K562 (cell line): ENCODE measurements around the gene PTPN14. TPM values are rescaled to one million over a fixed set of nuclear protein-coding genes. Genes with fewer than 3 reads are reported as not detected.

Source experiments
- GTF2A2 ChIP-seq: IDR thresholded peaks from 2 replicates; pipeline ENCODE4 v1.6.1; 2016; ENCODE audit warnings: mild to moderate bottlenecking, missing genetic modification characterization, missing compliant biosample characterization
- MAFK ChIP-seq: IDR thresholded peaks from 2 replicates; pipeline ENCODE4 v1.6.1; 2011; ENCODE audit warnings: low read length, improper control_type of control experiment
- RBBP5 ChIP-seq: fragments of 200-600 bp; sonication (generic); IDR thresholded peaks from 2 replicates; pipeline ENCODE4 v1.6.1; 2012; ENCODE audit warnings: borderline replicate concordance, mild to moderate bottlenecking, low read length, control low read depth, inconsistent platforms; ENCODE audit not compliant: insufficient read depth, poor library complexity, severe bottlenecking
- RFX1 ChIP-seq: fragments of 450-650 bp; IDR thresholded peaks from 2 replicates; pipeline ENCODE4 v1.6.1; 2016; ENCODE audit warnings: mild to moderate bottlenecking, moderate library complexity
- RUNX1 ChIP-seq: sonication (generic); IDR thresholded peaks from 2 replicates; pipeline ENCODE4 v1.6.1; 2016; ENCODE audit warnings: antibody characterized with exemption, low read depth
- ZNF146 ChIP-seq: IDR thresholded peaks from one replicate; pipeline ENCODE4 v1.6.1; 2018; ENCODE audit warnings: missing compliant biosample characterization; ENCODE audit not compliant: unreplicated experiment
- polyA plus RNA-seq, 8 experiments: library from polyadenylated mRNA; depleted of rRNA in 4 of 8; stranded (reverse) in 5 of 8; unstranded in 3 of 8; fragments of >200 nt; fragmentation: Nextera tagmentation in 2 of 8; fragmentation: Illumina TruSeq in 1 of 8; extraction: Ambion mirVana in 2 of 8; extraction: Trizol in 1 of 8; gene quantifications; 2 replicates each; pipeline versions ENCODE4 v1.2.1 to v1.2.3, GENCODE V29; 2011 to 2014; ENCODE audit warnings: inconsistent platforms in 1 of 8, missing spikeins in 1 of 8
- total RNA-seq, 7 experiments: library from RNA; depleted of rRNA in 6 of 7; stranded (reverse); fragments of >200 nt in 6 of 7; fragmentation: Illumina TruSeq in 2 of 7; extraction: Trizol in 2 of 7; gene quantifications; 2 replicates each; pipeline versions ENCODE4 v1.2.1 to v1.2.3, GENCODE V29; 2011 to 2021; ENCODE audit warnings: low replicate concordance in 1 of 7
- TF ChIP-seq, protein P1 (sequence below): fragments of 450-650 bp; IDR thresholded peaks from 2 replicates; pipeline ENCODE4 v1.7.0; 2016; ENCODE audit warnings: borderline replicate concordance
- TF ChIP-seq, protein P2 (sequence below): fragments of 450-650 bp; formaldehyde crosslinking; IDR thresholded peaks from 2 replicates; pipeline ENCODE4 v1.4.0; 2022; ENCODE audit warnings: missing genetic modification characterization
- TF ChIP-seq, protein P3 (sequence below): fragments of 250-450 bp; sonication (Bioruptor Pico); IDR thresholded peaks from 2 replicates; pipeline ENCODE4 v1.8.0; 2022; ENCODE audit warnings: moderate library complexity, mild to moderate bottlenecking, inconsistent platforms

PTPN14 gene
- total and polyA plus RNA-seq, 9 of the 15 experiments (the other 6 are each of a cell fraction or from before 2014, with no cell fraction given): 0.01 to 0.29 (median 0.04) TPM; not detected in 6

DNA sequence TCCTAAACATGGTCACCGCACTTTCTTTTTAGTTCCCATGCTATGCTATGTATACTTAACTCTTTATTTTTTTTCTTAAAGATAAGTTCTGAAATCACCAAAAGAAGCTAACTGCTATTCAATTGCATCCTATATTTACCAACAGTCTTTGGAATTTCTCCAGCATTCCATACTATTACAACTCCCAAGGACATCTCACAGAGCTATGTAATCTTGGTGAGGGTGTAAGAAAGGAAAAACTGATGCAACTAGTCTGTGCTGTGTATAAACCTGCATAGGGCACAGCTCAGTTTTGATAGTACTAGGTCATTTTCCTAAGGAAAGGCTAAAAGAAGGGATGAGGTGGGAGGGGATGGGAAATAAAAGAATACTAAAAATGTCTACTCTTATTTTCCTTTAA is 78.0 kb downstream of the PTPN14 start (continued):
- TF ChIP-seq, protein P1, sequence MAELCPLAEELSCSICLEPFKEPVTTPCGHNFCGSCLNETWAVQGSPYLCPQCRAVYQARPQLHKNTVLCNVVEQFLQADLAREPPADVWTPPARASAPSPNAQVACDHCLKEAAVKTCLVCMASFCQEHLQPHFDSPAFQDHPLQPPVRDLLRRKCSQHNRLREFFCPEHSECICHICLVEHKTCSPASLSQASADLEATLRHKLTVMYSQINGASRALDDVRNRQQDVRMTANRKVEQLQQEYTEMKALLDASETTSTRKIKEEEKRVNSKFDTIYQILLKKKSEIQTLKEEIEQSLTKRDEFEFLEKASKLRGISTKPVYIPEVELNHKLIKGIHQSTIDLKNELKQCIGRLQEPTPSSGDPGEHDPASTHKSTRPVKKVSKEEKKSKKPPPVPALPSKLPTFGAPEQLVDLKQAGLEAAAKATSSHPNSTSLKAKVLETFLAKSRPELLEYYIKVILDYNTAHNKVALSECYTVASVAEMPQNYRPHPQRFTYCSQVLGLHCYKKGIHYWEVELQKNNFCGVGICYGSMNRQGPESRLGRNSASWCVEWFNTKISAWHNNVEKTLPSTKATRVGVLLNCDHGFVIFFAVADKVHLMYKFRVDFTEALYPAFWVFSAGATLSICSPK: no peak
- no peak for TF ChIP-seq RUNX1
- no peak for TF ChIP-seq RBBP5
- TF ChIP-seq RFX1: no peak
- TF ChIP-seq GTF2A2 (tag): no peak
- TF ChIP-seq, protein P2, sequence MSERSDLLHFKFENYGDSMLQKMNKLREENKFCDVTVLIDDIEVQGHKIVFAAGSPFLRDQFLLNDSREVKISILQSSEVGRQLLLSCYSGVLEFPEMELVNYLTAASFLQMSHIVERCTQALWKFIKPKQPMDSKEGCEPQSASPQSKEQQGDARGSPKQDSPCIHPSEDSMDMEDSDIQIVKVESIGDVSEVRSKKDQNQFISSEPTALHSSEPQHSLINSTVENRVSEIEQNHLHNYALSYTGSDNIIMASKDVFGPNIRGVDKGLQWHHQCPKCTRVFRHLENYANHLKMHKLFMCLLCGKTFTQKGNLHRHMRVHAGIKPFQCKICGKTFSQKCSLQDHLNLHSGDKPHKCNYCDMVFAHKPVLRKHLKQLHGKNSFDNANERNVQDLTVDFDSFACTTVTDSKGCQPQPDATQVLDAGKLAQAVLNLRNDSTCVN (CRISPR knock-in tag): no peak
- TF ChIP-seq, protein P3, sequence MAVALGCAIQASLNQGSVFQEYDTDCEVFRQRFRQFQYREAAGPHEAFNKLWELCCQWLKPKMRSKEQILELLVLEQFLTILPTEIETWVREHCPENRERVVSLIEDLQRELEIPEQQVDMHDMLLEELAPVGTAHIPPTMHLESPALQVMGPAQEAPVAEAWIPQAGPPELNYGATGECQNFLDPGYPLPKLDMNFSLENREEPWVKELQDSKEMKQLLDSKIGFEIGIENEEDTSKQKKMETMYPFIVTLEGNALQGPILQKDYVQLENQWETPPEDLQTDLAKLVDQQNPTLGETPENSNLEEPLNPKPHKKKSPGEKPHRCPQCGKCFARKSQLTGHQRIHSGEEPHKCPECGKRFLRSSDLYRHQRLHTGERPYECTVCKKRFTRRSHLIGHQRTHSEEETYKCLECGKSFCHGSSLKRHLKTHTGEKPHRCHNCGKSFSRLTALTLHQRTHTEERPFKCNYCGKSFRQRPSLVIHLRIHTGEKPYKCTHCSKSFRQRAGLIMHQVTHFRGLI (CRISPR knock-in tag): no peak
- TF ChIP-seq ZNF146 (CRISPR knock-in tag): no peak
- no peak for TF ChIP-seq MAFK
